ENCODE data around the gene PEX3. TPM values are rescaled to one million over a fixed set of nuclear protein-coding genes. Genes with fewer than 3 reads are reported as not detected.

The PEX3 gene
- total and polyA plus RNA-seq, 2 of the 4 experiments (the other 2 are of a cell fraction) = 13.3 to 13.7 TPM

GRCh38 chr6:143426026-143426425 is 24.6 kb upstream of the PEX3 start:
- DNase-seq (no peak), ATAC-seq (ENCODE audit: low read depth) (no peak)
- Histone ChIP-seq H3K18ac (ENCODE audit: low read depth, low read length) (no peak overlapping the region), H2BK15ac (ENCODE audit: low read depth, low read length) (no peak overlapping the region), H3K56ac (ENCODE audit: extremely low read depth, insufficient read depth, low read length) (no peak overlapping the region), H3K9me1 (ENCODE audit: insufficient read depth, low read length) (no peaks in the 10 kb centered on the region), H2BK5ac (ENCODE audit: low read depth, low read length, poor library complexity, severe bottlenecking) (no peak overlapping the region), H2AK9ac (replicated peaks; ENCODE audit: low read depth, low read length, poor library complexity) (no peak overlapping the region), H4K20me1 (ENCODE audit: insufficient read depth, low read length) (no peaks in the 10 kb centered on the region), H3K14ac (replicated peaks; ENCODE audit: low read depth, low read length) (no peak overlapping the region; the same call in 1 of the 2 replicates), H3K4me3 (ENCODE audit: insufficient read depth, low read depth, low read length) (no peak overlapping the region), H3K27me3 (ENCODE audit: control insufficient read depth, insufficient read depth, low read length) (no peaks in the 10 kb centered on the region), H4K5ac (ENCODE audit: low read depth, low read length) (no peak overlapping the region; the same call in 1 of the 2 replicates), H3K9ac (ENCODE audit: low read depth, low read length) (no peak overlapping the region), H3K36me3 (ENCODE audit: control insufficient read depth, insufficient read depth, low read length) (no peaks in the 10 kb centered on the region; the same call in 1 of the 2 replicates), H3K9me3 (ENCODE audit: control insufficient read depth, insufficient read depth, low read length) (no peaks in the 10 kb centered on the region), H2BK120ac (ENCODE audit: low read depth, low read length) (no peak overlapping the region), H4K8ac (ENCODE audit: low read depth in 2 of 2, low read length in 2 of 2) (no peak overlapping the region), H3K4ac (ENCODE audit: low read depth, low read length) (no peak overlapping the region), H3K79me1 (ENCODE audit: low read depth in 1 of 2, low read length in 2 of 2) (no peaks in the 10 kb centered on the region), H3K4me2 (ENCODE audit: low read depth, low read length) (no peak overlapping the region), H2BK20ac (ENCODE audit: low read depth, low read length) (no peak overlapping the region), H3K27ac (ENCODE audit: insufficient read depth, low read length) (no peak overlapping the region), H4K91ac (ENCODE audit: insufficient read depth, low read depth, low read length) (no peak overlapping the region), H3K23ac (ENCODE audit: low read depth, low read length) (no peak overlapping the region), H2AFZ (replicated peaks; ENCODE audit: low read length, poor library complexity) (no peak overlapping the region), H3K4me1 (ENCODE audit: control insufficient read depth, insufficient read depth, low read length) (peaks cover 2% of the 10 kb centered on the region), H2AK5ac (ENCODE audit: low read depth, low read length) (no peak overlapping the region)
- ChIA-PET POLR2A (ENCODE audit: unreplicated experiment) (no interaction called here), CTCF (interaction anchor here (2.1 kb wide), 1 partner anchor 951 kb away, joined by 11 read pairs; no protein-coding TSS in a partner anchor)
- no TSS peak for BruUV-seq (replicated peaks)
- in situ Hi-C loops (cut with MboI; ENCODE audit: low sequenced_read_pairs) (no loop called here), intact Hi-C loops (cut with micrococcal nuclease) (loop anchor here (2.0 to 5.0 kb wide), 4 partner anchors 174 to 951 kb away; partner anchors contain the start of gene AIG1), dilution Hi-C loops (cut with HindIII; ENCODE audit: low sequenced_read_pairs, unreplicated experiment) (no loop called here)
- no CpG with 5 or more reads among the region's 2 CpGs for WGBS, 2 experiments (ENCODE audit: extremely low coverage in 2 of 2, insufficient read length in 1 of 2)
- TF ChIP-seq RFX5 (IDR thresholded peaks at IDR 0.05; ENCODE audit: low read depth, low read length) = no peak
- no peak for TF ChIP-seq MAFK (IDR thresholded peaks at IDR 0.05; ENCODE audit: low read depth, low read length)
- TF ChIP-seq BHLHE40 (IDR thresholded peaks at IDR 0.05; ENCODE audit: low read depth, low read length) = no peak
- TF ChIP-seq RAD21 (IDR thresholded peaks at IDR 0.05; ENCODE audit: low read length) = no peak
- no peak for TF ChIP-seq CEBPB (IDR thresholded peaks at IDR 0.05; ENCODE audit: low read depth, low read length)
